AG04450 (cell line): ENCODE measurements around the gene LIX1. TPM values are rescaled to one million over a fixed set of nuclear protein-coding genes. Genes with fewer than 3 reads are reported as not detected.

ENCODE experiments used
- CTCF ChIA-PET: fragments of 300-600, 350-600 bp; formaldehyde crosslinking; extraction: SDS; loops from one replicate; lab custom pipeline; 2022; ENCODE audit warnings: antibody characterized with exemption, inconsistent platforms; lab: Charles Lee
- POLR2A ChIA-PET: fragments of 350-600 bp; formaldehyde crosslinking; extraction: SDS; loops from one replicate; lab custom pipeline; 2021; ENCODE audit warnings: antibody characterized with exemption, inconsistent platforms; lab: Yijun Ruan, JAX
- DNase-seq: peaks from one replicate; pipeline ENCODE4 v3.0.0-alpha.2; 2011; ENCODE audit warnings: low read depth, low spot score
- H3K27ac ChIP-seq: one replicate; pipeline ENCODE4 v1.5.1; 2012; ENCODE audit warnings: low read depth, low read length, control low read depth
- H3K27me3 ChIP-seq: one replicate; pipeline ENCODE4 v1.6.0; 2012; ENCODE audit warnings: low read length; ENCODE audit not compliant: control insufficient read depth, insufficient read depth
- H3K4me3 ChIP-seq: 2 replicates; pipeline ENCODE4 v1.5.1; 2011; ENCODE audit warnings: mild to moderate bottlenecking, low read depth, low read length, control low read depth
- H3K9me3 ChIP-seq: 2 replicates; pipeline ENCODE4 v1.5.1; 2012; ENCODE audit warnings: low read length; ENCODE audit not compliant: control insufficient read depth, insufficient read depth
- CTCF ChIP-seq: IDR thresholded peaks from 2 replicates; pipeline ENCODE4 v1.5.1; 2011; ENCODE audit warnings: low read depth, low read length, control low read depth, inconsistent platforms
- polyA plus RNA-seq: library from polyadenylated mRNA; depleted of rRNA; stranded (reverse); fragments of >200 nt; gene quantifications from 2 replicates; pipeline ENCODE4 v1.2.3, GENCODE V29; 2011

LIX1 gene
- polyA plus RNA-seq, 1 experiment: not detected

GRCh38 chr5:97120195-97120594, 22.2 kb downstream of the LIX1 start:
- Histone ChIP-seq H3K9me3 (no peaks in the 10 kb centered on the region), H3K4me3 (no peak overlapping the region), H3K27me3 (peaks cover 22% of the 10 kb centered on the region), H3K27ac (no peak overlapping the region)
- POLR2A ChIA-PET: no interaction called here
- no peak for DNase-seq
- CTCF ChIA-PET: no interaction called here
- TF ChIP-seq CTCF: no peak

DNA sequence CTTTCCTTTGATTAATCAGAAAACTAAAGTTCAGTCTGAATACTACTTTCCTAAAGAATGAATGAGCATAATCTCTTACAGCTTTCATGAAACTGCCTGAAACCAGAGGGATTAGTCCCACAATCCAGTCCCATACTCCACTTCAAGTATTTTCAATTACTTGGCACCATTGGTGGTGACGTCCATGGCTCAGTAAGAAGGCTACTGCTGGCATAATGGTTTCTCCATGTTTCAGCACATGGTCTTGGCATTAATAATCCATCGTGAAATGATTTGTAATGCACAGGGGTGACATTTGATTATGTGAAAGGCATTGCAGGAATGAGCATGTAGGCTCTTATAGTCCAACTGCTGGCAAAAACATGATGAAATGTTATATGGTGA, 23.4 kb downstream of the LIX1 start:
- TF ChIP-seq CTCF: no peak
- DNase-seq: no peak
- POLR2A ChIA-PET: no interaction called here

GRCh38 chr5:97118261-97119006, 24.0 kb downstream of the LIX1 start:
- Histone ChIP-seq H3K9me3 (no peaks in the 10 kb centered on the region), H3K4me3 (no peak overlapping the region), H3K27me3 (peaks cover 27% of the 10 kb centered on the region), H3K27ac (no peak overlapping the region)
- ChIA-PET CTCF (no interaction called here), POLR2A (no interaction called here)
- no peak for DNase-seq
- no peak for TF ChIP-seq CTCF

More for the DNA sequence above, 23.4 kb downstream of the LIX1 start:
- CTCF ChIA-PET: no interaction called here
- Histone ChIP-seq H3K27ac (no peak overlapping the region), H3K27me3 (peaks cover 25% of the 10 kb centered on the region), H3K9me3 (no peaks in the 10 kb centered on the region), H3K4me3 (no peak overlapping the region)

- H3K27ac ChIP-seq: no peak overlapping the region
- peaks cover 30% of the 10 kb centered on the region for H3K27me3 ChIP-seq
- H3K4me3 ChIP-seq: no peak overlapping the region
- no peak for DNase-seq
- no peaks in the 10 kb centered on the region for H3K9me3 ChIP-seq
- CTCF ChIA-PET: no interaction called here
- no peak for TF ChIP-seq CTCF
- POLR2A ChIA-PET: no interaction called here
Observed at GRCh38 chr5:97115932-97116331, 26.5 kb downstream of the LIX1 start.

GRCh38 chr5:97112230-97112629, 30.2 kb downstream of the LIX1 start:
- POLR2A ChIA-PET: no interaction called here
- H3K9me3 ChIP-seq: no peaks in the 10 kb centered on the region
- CTCF ChIA-PET: no interaction called here
- peaks cover 23% of the 10 kb centered on the region for H3K27me3 ChIP-seq
- TF ChIP-seq CTCF: no peak
- no peak overlapping the region for H3K4me3 ChIP-seq
- H3K27ac ChIP-seq: no peak overlapping the region
- no peak for DNase-seq
